Aorta (tissue), 5 donors: ENCODE results near the gene EPHA3. TPM values are rescaled to one million over a fixed set of nuclear protein-coding genes. Genes with fewer than 3 reads are reported as not detected.

Source experiments
- ATAC-seq: fragments of 200-7000 bp; cut with Tn5 transposase; one replicate; pipeline ENCODE4 v1.9.1; 2022; ENCODE audit warnings: moderate library complexity; ENCODE audit not compliant: low FRiP score
- DNase-seq, 2 donors: peaks; one replicate each; pipeline ENCODE4 v3.0.0-alpha.2; 2020
- H3K27ac ChIP-seq, 2 donors: one replicate each; pipeline ENCODE4 v1.5.1; 2013; ENCODE audit warnings: low read length in 2 of 2, mild to moderate bottlenecking in 2 of 2, moderate library complexity in 2 of 2, control low read depth in 1 of 2, inconsistent platforms in 1 of 2, low read depth in 1 of 2
- H3K27me3 ChIP-seq, 2 donors: one replicate each; pipeline ENCODE4 v1.6.1; 2013; ENCODE audit warnings: control low read depth in 1 of 2, low read length in 1 of 2, mild to moderate bottlenecking in 1 of 2, moderate library complexity in 1 of 2; ENCODE audit not compliant: insufficient read depth in 2 of 2, control insufficient read depth in 1 of 2
- H3K36me3 ChIP-seq, 2 donors: one replicate each; pipeline ENCODE4 v1.6.1; 2013; ENCODE audit warnings: control low read depth in 1 of 2, low read length in 1 of 2, mild to moderate bottlenecking in 1 of 2; ENCODE audit not compliant: insufficient read depth in 2 of 2, control insufficient read depth in 1 of 2
- H3K4me1 ChIP-seq, 2 donors: one replicate each; pipeline ENCODE4 v1.6.1; 2013; ENCODE audit warnings: low read length in 2 of 2, control low read depth in 1 of 2, mild to moderate bottlenecking in 1 of 2, moderate library complexity in 1 of 2; ENCODE audit not compliant: insufficient read depth in 2 of 2, control insufficient read depth in 1 of 2
- H3K4me3 ChIP-seq, 2 donors: one replicate each; pipeline ENCODE4 v1.5.1; 2013; ENCODE audit warnings: low read length in 2 of 2, control low read depth in 1 of 2, mild to moderate bottlenecking in 1 of 2
- H3K9me3 ChIP-seq: one replicate; pipeline ENCODE4 v1.6.1; 2013; ENCODE audit warnings: mild to moderate bottlenecking, low read length; ENCODE audit not compliant: control insufficient read depth
- WGBS, 2 donors: extraction: QIAGEN DNeasy Blood & Tissue Kit; methylation state at CpG; one replicate each; pipeline ENCODE4 v1.1.7; 2013; 5-methylcytosine and 5-hydroxymethylcytosine counted together
- intact Hi-C, 2 donors: fragments of 100-400 bp; cut with DNase I; formaldehyde crosslinking; loops; one replicate each; pipeline versions ENCODE4 v1.14.2 to v1.15.0; 2022
- long read RNA-seq, 2 donors: library from polyadenylated mRNA; unstranded; transcript quantifications; one replicate each; pipeline ENCODE4 v2.0.0, GENCODE V29; 2020 to 2021
- polyA plus RNA-seq, 2 donors: library from polyadenylated mRNA; stranded (reverse); fragments of 200-250 nt; gene quantifications; one replicate each; pipeline ENCODE4 v1.2.3, GENCODE V29; 2013
- total RNA-seq, 2 donors: library from RNA; stranded (reverse); fragmentation: NEBNext Ultra II Directional; extraction: Animal tissue kit (Norgen Biotek cat#: 25700); gene quantifications; one replicate each; pipeline ENCODE4 v1.2.1, GENCODE V29; 2021
- donor health status: healthy with polysubstance abuse.
- donor health status: Bipolar disorder and iron deficiency.
- donor health status: DM: no; HTN: no; CAD: no.
- donor health status: DM: no; HTN: no; CAD: no.
- donor health status: DM: yes; HTN: yes; CAD: no.

Gene EPHA3
- total RNA-seq (10 to 100 TPM; 10.7 to 19.3 TPM), polyA plus RNA-seq (1 to 10 TPM; 1.0 to 2.8 TPM)
- long read RNA-seq, donor 1, partial matches to known transcripts, result 5 of 10 reads
- long read RNA-seq, donor 1, other reads (novel, unspliced or antisense), result 5 of 10 reads
- long read RNA-seq, donor 2, partial matches to known transcripts, result 1 of 8 reads
- long read RNA-seq, donor 2, other reads (novel, unspliced or antisense), result 7 of 8 reads

DNA sequence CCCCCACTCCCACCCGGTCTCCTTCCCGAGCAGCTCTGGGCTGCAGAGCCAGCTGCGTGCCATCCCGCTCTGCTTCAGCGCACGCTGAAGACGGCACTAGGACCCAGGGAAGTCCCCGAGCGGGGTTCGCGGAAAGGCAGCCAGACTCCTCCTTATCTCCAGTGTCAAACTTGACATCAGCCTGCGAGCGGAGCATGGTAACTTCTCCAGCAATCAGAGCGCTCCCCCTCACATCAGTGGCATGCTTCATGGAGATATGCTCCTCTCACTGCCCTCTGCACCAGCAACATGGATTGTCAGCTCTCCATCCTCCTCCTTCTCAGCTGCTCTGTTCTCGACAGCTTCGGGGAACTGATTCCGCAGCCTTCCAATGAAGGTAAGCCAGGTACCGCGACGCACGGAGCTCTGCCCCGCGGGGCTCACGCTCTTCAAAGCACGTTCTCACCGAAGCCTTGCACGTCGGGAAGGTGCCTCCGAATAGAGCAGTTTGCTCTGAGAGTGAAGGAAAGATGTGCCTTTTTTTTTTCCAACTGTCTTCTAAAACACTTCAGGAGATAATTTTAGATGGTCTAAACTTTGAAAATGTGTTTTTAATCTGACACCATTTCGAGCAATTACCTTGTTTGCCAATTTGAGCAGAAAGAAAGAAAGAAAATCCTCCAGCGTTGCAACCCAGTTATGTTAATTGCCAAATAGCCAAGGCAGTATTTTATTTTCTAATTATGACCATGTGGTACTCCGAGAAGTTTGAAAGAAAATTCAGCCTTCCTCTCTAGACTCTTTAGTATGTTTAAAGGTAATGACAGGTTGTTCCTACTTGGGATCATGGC is at the start of gene EPHA3:
Gene EPHA3 (plus strand): TSS at position 161 of the 830 bp plus-strand sequence. CDS start 128 bp downstream, at position 289.
- Histone ChIP-seq H3K4me1 (peaks cover 0 to 1% of the 10 kb centered on the region in 2 donors), H3K27me3 (no peaks in the 10 kb centered on the region), H3K27ac (no peak within 1 kb of the TSS), H3K36me3 (no peaks in the 10 kb centered on the region), H3K4me3 (peak within 1 kb of the TSS; percentile 1 to 3), H3K9me3 (peaks cover 1% of the 10 kb centered on the region)
- 1 to 2% methylated on average over 32 of the region's 32 CpGs for WGBS, 2 donors
- peak; percentile 92 for ATAC-seq
- DNase-seq, result peak; percentile 73 to 89
- intact Hi-C loops, result no loop called here

DNA sequence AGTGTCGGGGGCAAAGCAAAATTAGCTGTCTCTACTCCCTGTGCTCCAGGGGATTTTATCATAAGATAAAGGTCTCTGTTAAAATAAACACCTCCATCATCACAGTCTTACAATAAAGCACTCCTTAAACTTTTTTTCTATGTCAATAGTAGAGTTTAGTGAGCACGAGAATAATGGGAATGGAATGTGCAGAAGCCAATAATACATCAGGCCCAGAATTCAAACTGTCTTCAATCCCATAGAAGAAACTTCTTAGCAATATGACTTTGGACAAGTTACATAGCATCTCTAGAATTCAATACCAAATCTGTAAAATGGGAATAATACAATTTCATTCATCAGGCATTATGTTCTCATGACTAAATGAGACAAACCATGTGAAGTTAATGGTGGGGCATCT is 49.0 kb upstream of the EPHA3 start:
- Histone ChIP-seq H3K4me1 (no peaks in the 10 kb centered on the region), H3K36me3 (no peaks in the 10 kb centered on the region), H3K27me3 (no peaks in the 10 kb centered on the region), H3K9me3 (no peaks in the 10 kb centered on the region), H3K4me3 (no peak overlapping the region), H3K27ac (no peak overlapping the region)
- ATAC-seq, result no peak
- WGBS, 2 donors, result 53 to 55% methylated on average over 2 of the region's 2 CpGs
- DNase-seq, result no peak
- intact Hi-C loops, result no loop called here

DNA sequence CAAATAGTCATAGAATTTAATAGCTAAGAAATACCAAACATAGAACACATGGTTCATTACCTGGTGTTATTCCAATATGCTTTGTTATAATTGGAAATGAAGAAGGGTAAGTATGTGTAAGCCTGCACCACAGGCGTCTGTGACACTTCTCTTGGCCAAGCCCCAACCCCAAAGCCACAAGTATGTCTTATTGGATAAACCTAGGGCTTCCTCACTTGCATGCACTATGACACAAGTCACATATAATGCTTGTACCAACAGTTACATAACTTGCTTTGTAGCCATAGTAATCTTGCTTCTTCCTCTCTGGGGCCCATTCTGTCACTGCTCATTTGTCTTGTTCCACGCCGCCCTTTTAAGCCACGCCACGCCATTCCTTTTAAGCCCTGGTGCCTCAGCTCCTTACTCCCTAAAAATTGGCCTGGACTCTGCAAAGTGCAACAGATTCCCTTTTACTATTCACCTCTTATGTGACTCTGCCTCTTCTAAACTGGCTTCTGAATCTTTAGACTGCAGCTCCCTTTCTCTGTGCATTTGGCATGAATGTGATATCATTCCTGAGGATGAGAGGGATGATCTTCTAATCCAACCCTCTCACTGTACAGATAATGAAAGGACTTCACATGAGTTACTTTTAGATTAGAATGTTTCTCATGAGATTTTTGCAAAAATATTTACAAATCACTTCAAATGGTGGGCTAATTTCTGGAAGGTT is 48.1 kb upstream of the EPHA3 start:
- Histone ChIP-seq H3K4me3 (no peak overlapping the region), H3K27ac (no peak overlapping the region), H3K9me3 (no peaks in the 10 kb centered on the region), H3K27me3 (no peaks in the 10 kb centered on the region), H3K4me1 (no peaks in the 10 kb centered on the region), H3K36me3 (no peaks in the 10 kb centered on the region)
- ATAC-seq (no peak), DNase-seq (peak; percentile 58 to 68)
- 31 to 43% methylated on average over 5 of the region's 5 CpGs for WGBS, 2 donors
- intact Hi-C loops, result no loop called here

DNA sequence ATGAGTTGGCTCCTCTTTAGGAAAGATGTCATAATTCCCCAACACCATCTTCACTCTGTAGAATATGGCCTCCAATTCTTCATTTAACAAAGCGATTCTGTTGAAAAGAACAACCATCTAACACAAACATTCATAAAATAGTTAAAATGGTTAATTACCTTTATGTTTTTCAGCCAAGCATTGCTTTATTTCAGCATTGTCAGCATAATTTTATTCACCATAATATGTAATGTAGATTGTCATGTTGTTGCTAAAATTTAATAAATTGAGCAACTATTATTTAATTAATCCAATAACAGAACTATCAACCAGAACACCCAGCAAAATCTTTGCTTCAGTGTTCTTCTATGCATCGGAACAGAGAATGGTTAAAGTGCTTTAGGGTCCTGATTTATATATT is 46.2 kb upstream of the EPHA3 start:
- no peak for ATAC-seq
- Histone ChIP-seq H3K4me1 (no peaks in the 10 kb centered on the region), H3K36me3 (no peaks in the 10 kb centered on the region), H3K27me3 (no peaks in the 10 kb centered on the region), H3K9me3 (no peaks in the 10 kb centered on the region), H3K27ac (no peak overlapping the region), H3K4me3 (no peak overlapping the region)
- WGBS, 2 donors, result 87% methylated on average over 2 of the region's 2 CpGs
- DNase-seq, result no peak
- intact Hi-C loops, result no loop called here

DNA sequence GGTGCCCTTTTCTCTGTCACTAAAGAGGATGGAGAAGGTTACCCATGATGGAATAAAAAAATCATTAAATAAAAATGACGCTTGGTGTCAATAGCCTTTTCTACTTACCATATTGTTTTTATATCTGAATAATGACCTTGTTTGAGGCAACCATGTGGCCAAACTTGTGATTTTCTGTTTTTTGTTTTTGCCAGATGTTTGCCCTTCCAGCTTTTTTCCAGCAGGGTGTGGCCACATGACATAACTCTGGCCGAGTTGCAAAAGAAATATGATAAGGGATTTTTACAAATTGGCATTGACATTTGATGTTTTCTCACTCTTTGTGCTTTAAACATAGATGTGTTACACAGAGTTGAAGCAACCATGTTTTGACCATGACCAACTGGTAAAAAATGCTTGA is 39.7 kb upstream of the EPHA3 start:
- Histone ChIP-seq H3K36me3 (no peaks in the 10 kb centered on the region), H3K27me3 (no peaks in the 10 kb centered on the region), H3K9me3 (no peaks in the 10 kb centered on the region), H3K4me3 (no peak overlapping the region), H3K27ac (no peak overlapping the region), H3K4me1 (no peaks in the 10 kb centered on the region)
- 57 to 66% methylated on average over 2 of the region's 2 CpGs for WGBS, 2 donors
- intact Hi-C loops, result no loop called here
- DNase-seq (no peak), ATAC-seq (no peak)

DNA sequence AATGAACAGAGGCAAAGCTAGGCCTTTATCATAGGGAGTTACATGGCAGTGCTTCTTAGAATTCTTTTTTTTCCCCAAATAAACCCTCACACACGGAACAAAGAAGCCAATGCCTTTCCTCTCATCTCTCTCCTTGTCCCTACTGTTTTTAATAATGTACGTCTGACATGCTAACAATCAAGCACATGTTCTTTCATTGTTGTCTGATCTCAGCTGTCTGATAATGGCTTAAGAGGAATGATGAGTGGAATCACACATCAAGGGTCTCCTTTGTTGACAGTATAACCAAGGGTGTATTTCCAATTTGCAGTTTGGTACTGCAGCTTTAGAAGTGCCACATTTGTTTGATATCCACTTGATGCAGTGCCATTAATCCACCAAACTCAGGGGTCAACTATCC is 34.8 kb upstream of the EPHA3 start:
- Histone ChIP-seq H3K9me3 (no peaks in the 10 kb centered on the region), H3K4me1 (no peaks in the 10 kb centered on the region), H3K27ac (no peak overlapping the region), H3K4me3 (no peak overlapping the region), H3K27me3 (no peaks in the 10 kb centered on the region), H3K36me3 (no peaks in the 10 kb centered on the region)
- intact Hi-C loops, result no loop called here
- 65 to 69% methylated on average over 2 of the region's 2 CpGs for WGBS, 2 donors
- no peak for ATAC-seq
- no peak for DNase-seq

DNA sequence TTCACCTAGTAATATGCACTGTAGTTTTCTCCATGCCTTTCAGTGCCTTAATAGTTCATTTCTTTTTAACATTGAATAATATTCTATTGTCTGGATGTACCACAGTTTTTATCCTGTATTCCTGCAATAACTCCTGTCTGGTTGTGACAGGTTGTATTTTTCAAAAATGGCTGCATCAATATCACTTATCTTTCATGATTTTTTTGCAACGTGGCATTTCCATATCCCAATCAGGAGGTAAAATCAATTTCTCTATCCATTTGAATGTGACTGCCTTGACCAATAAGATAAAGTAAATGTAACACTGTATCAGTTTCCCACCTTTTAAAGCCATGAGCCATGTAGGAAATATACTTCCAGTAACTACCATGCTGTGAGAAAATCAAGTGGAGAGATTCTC is 27.5 kb upstream of the EPHA3 start:
- ATAC-seq, result no peak
- DNase-seq, result no peak
- Histone ChIP-seq H3K4me1 (no peaks in the 10 kb centered on the region), H3K36me3 (no peaks in the 10 kb centered on the region), H3K4me3 (no peak overlapping the region), H3K27me3 (peaks cover 0 to 2% of the 10 kb centered on the region in 2 donors), H3K27ac (no peak overlapping the region), H3K9me3 (no peaks in the 10 kb centered on the region)
- WGBS, 2 donors, result 74% methylated on average over 1 of the region's 1 CpG
- intact Hi-C loops, result no loop called here

DNA sequence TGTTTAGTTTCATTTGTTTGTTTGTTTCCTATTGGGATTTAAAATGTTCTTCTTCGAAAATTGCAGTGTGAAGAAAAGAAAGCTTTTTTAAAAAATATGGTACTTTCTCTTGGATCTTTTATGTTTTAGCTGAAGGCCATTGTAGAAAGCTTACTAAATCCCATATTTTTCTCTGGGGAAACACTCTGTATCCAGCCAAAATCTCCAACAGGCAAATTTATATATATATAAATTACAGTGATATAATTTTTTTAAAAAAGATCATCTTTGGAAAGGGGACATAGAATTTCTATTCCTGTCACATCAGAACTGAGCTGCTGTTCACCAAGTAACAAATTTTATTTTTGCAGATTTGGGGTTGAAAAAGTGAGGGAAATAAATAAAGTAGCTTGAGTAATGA is 19.6 kb upstream of the EPHA3 start:
- H3K9me3 ChIP-seq, result no peaks in the 10 kb centered on the region
- DNase-seq (no peak), ATAC-seq (no peak)
- H3K4me3 ChIP-seq, result no peak overlapping the region
- H3K27me3 ChIP-seq, result no peaks in the 10 kb centered on the region
- intact Hi-C loops, result no loop called here
- WGBS, 2 donors, result 67 to 78% methylated on average over 1 of the region's 1 CpG
- no peak overlapping the region for H3K27ac ChIP-seq
- H3K36me3 ChIP-seq, result no peaks in the 10 kb centered on the region
- no peaks in the 10 kb centered on the region for H3K4me1 ChIP-seq
